GM10248 (cell line): ENCODE measurements around the gene RAD1.
"Not testable (repeated sequence)": the region's sequence is repeated elsewhere in the genome, so short reads cannot be mapped to it uniquely, and the experiment has no call there.

Experiments used
- CTCF ChIA-PET: fragments of 300-600 bp; sonication (Branson Sonifier 250); formaldehyde crosslinking; extraction: SDS; loops from one replicate; lab custom pipeline; 2021; ENCODE audit warnings: antibody characterized with exemption; lab: Yijun Ruan, JAX
- POLR2A ChIA-PET: fragments of 350-650 bp; sonication (Branson Sonifier 250); formaldehyde crosslinking; extraction: SDS; loops from one replicate; lab custom pipeline; 2020; ENCODE audit warnings: antibody characterized with exemption; lab: Yijun Ruan, JAX
- DNase-seq: peaks from one replicate; pipeline ENCODE4 v3.0.0; 2012; ENCODE audit errors: extremely low spot score
- CTCF ChIP-seq: IDR thresholded peaks from 2 replicates; pipeline ENCODE4 v1.5.1; 2012; ENCODE audit warnings: mild to moderate bottlenecking, low read depth; ENCODE audit errors: extremely low read depth, missing control alignments, control extremely low read depth

RAD1 gene

GRCh38 chr5:34929134-34929719 is 13.9 kb upstream of the RAD1 start, which contains the start of gene DNAJC21:
TSS of gene DNAJC21 (plus strand) at chr5:34929559. CDS start at chr5:34929820, 261 bp downstream.
- DNase-seq = peak; percentile 99
- POLR2A ChIA-PET = interaction anchor here (1.1 to 3.6 kb wide), 5 partner anchors 10 to 74 kb away, joined by 3 to 41 read pairs (median 3); partner anchors contain the start of genes BRIX1 and RAD1
- CTCF ChIA-PET = interaction anchor here (0.6 to 2.2 kb wide), 11 partner anchors 8 to 395 kb away, joined by 3 to 25 read pairs (median 3); partner anchors contain the start of genes BRIX1 and RAD1
- TF ChIP-seq CTCF = no peak

GRCh38 chr5:34928267-34928666 is 13.0 kb upstream of the RAD1 start:
- no peak for TF ChIP-seq CTCF
- no peak for DNase-seq
- ChIA-PET CTCF (interaction anchor here (2.2 kb wide), 1 partner anchor 12 kb away, joined by 25 read pairs; the partner anchor contains the start of genes BRIX1 and RAD1), POLR2A (interaction anchor here (3.6 kb wide), 1 partner anchor 12 kb away, joined by 41 read pairs; the partner anchor contains the start of genes BRIX1 and RAD1)

- CTCF ChIA-PET = no interaction called here
- no peak for TF ChIP-seq CTCF
- DNase-seq = no peak
- POLR2A ChIA-PET = interaction anchor here (3.6 kb wide), 1 partner anchor 12 kb away, joined by 41 read pairs; the partner anchor contains the start of genes BRIX1 and RAD1
Measured at GRCh38 chr5:34927785-34928184, 12.5 kb upstream of the RAD1 start.

GRCh38 chr5:34926318-34926888 is 11.1 kb upstream of the RAD1 start:
- DNase-seq = no peak
- ChIA-PET POLR2A (no interaction called here), CTCF (interaction anchor here (3.5 kb wide), 1 partner anchor 11 kb away, joined by 11 read pairs; the partner anchor contains the start of genes BRIX1 and RAD1)
- TF ChIP-seq CTCF = no peak

GRCh38 chr5:34924462-34924765 is 9.1 kb upstream of the RAD1 start:
- no peak for DNase-seq
- ChIA-PET CTCF (interaction anchor here (1.5 to 3.5 kb wide), 2 partner anchors 9 to 26 kb away, joined by 4 to 11 read pairs; partner anchors contain the start of genes BRIX1 and RAD1), POLR2A (no interaction called here)
- TF ChIP-seq CTCF = no peak

- no peak for TF ChIP-seq CTCF
- CTCF ChIA-PET = interaction anchor here (0.8 to 3.5 kb wide), 4 partner anchors 8 to 80 kb away, joined by 3 to 11 read pairs (median 4); partner anchors contain the start of genes BRIX1 and RAD1
- peak; percentile 24 for DNase-seq
- POLR2A ChIA-PET = no interaction called here
Measured at GRCh38 chr5:34923694-34924461, 8.6 kb upstream of the RAD1 start.

GRCh38 chr5:34923256-34923655 is 8.0 kb upstream of the RAD1 start:
- CTCF ChIA-PET = interaction anchor here (0.8 to 3.5 kb wide), 3 partner anchors 8 to 80 kb away, joined by 3 to 11 read pairs (median 3); partner anchors contain the start of genes BRIX1 and RAD1
- DNase-seq, POLR2A ChIA-PET: not testable (repeated sequence)
